Measurements from ENCODE around the gene NANOS2. TPM values are rescaled to one million over a fixed set of nuclear protein-coding genes. Genes with fewer than 3 reads are reported as not detected.

NANOS2 gene
- total and polyA plus RNA-seq, 9 of the 15 experiments (the other 6 are each of a cell fraction or from before 2014, with no cell fraction given): not detected

- TF ChIP-seq PKNOX1 (IDR thresholded peaks at IDR 0.05) (peak; percentile 30; the same call in 1 of the 2 replicates), MLX (CRISPR knock-in tag; conservative IDR thresholded peaks at IDR 0.05) (no peak), MBD2 (IDR thresholded peaks at IDR 0.05; ENCODE audit: borderline replicate concordance, low read depth) (no peak), POU5F1 (IDR thresholded peaks at IDR 0.05; ENCODE audit: borderline replicate concordance, low read depth, low read length, partially characterized antibody) (no peak), BCOR (IDR thresholded peaks at IDR 0.05) (peak; percentile 83)
Observed at GRCh38 chr19:45922281-45922680, 7.7 kb upstream of the NANOS2 start (continued).

GRCh38 chr19:45920458-45920857 is 5.9 kb upstream of the NANOS2 start:
- ChIA-PET POLR2A (interaction anchor here (0.5 kb wide), 1 partner anchor 79 kb away, joined by 3 read pairs; no protein-coding TSS in a partner anchor), CTCF (ENCODE audit: low intra/inter-chr PET ratio) (interaction anchor here (0.6 kb wide), 1 partner anchor 40 kb away, joined by 3 read pairs; no protein-coding TSS in a partner anchor)
- Histone ChIP-seq H2AFZ (ENCODE audit: low read depth, low read length) (peak overlapping the region; percentile 76), H3K27me3 (ENCODE audit: control insufficient read depth in 2 of 2, insufficient read depth in 2 of 2, low read length in 2 of 2) (peaks cover 17 to 20% of the 10 kb centered on the region in 2 experiments; a peak in 4 of 5 replicates), H3K27ac (ENCODE audit: extremely low read depth, low read depth, low read length) (no peak overlapping the region), H3K4me3 (no peak overlapping the region), H3K9me3 (replicated peaks; ENCODE audit: control insufficient read depth, insufficient read depth, low read depth, low read length) (no peaks in the 10 kb centered on the region), H3K4me2 (ENCODE audit: insufficient read depth, low read length) (peak overlapping the region; percentile 49), H3K36me3 (ENCODE audit: control insufficient read depth, insufficient read depth, low read length) (no peaks in the 10 kb centered on the region), H3K9me1 (ENCODE audit: control insufficient read depth, insufficient read depth, low read length) (no peaks in the 10 kb centered on the region), H3K9ac (ENCODE audit: insufficient read depth in 1 of 2, low read depth in 2 of 2, low read length in 2 of 2) (peak overlapping the region in 1 of 2 experiments; percentile 65; a peak in 1 of 4 replicates), H3K4me1 (replicated peaks in 1 of 2; ENCODE audit: control insufficient read depth in 2 of 2, insufficient read depth in 2 of 2, low read length in 2 of 2) (peaks cover 5 to 7% of the 10 kb centered on the region in 2 experiments; a peak in 3 of 5 replicates), H4K20me1 (replicated peaks; ENCODE audit: control insufficient read depth, insufficient read depth, low read length) (no peaks in the 10 kb centered on the region), H3K79me2 (ENCODE audit: control insufficient read depth, insufficient read depth, low read length) (no peaks in the 10 kb centered on the region)
- ATAC-seq (peak; percentile 45; the same call in 1 of the 3 replicates), DNase-seq (ENCODE audit: extremely low read depth in 1 of 4, low spot score in 3 of 4) (peak in 1 of 4 experiments; percentile 31), FAIRE-seq (no peak)
- intact Hi-C loops (cut with micrococcal nuclease): no loop called here
- TF ChIP-seq MEIS2 (IDR thresholded peaks at IDR 0.05; ENCODE audit: partially characterized antibody) (peak; percentile 74), SRSF3 (IDR thresholded peaks at IDR 0.05; ENCODE audit: insufficient read depth, low read length) (no peak), ZBTB12 (CRISPR knock-in tag; IDR thresholded peaks at IDR 0.05) (no peak), KDM1A (IDR thresholded peaks at IDR 0.05) (no peak), GTF2F1 (IDR thresholded peaks at IDR 0.05; ENCODE audit: low read depth, low read length) (no peak), JUN (IDR thresholded peaks at IDR 0.05; ENCODE audit: borderline replicate concordance, low read depth, low read length) (no peak), JUN (CRISPR knock-in tag; IDR thresholded peaks at IDR 0.05; ENCODE audit: borderline replicate concordance) (no peak), PKNOX1 (IDR thresholded peaks at IDR 0.05) (peak; percentile 64)
- BruUV-seq (replicated peaks): no TSS peak
- WGBS (ENCODE audit: insufficient coverage, low coverage, missing lambda C conversion rate): 9% methylated on average over 7 of the region's 8 CpGs
- in situ Hi-C loops (cut with MboI): no loop called here

Measured in K562 (cell line).